ENCODE results near the gene CERS6.

Gene CERS6

GRCh38 chr2:168521053-168521741, 65.1 kb downstream of the CERS6 start:
- TF ChIP-seq CTCF (IDR thresholded peaks at IDR 0.05; ENCODE audit: low read depth, low read length) = no peak
- H3K4me3 ChIP-seq (ENCODE audit: low read depth, low read length) = no peak overlapping the region
- DNase-seq = no peak

GRCh38 chr2:168522446-168522845, 66.4 kb downstream of the CERS6 start:
- Histone ChIP-seq H3K36me3 (no peaks in the 10 kb centered on the region), H3K27me3 (ENCODE audit: insufficient read depth, low read depth, severe bottlenecking) (no peaks in the 10 kb centered on the region), H3K27ac (no peak overlapping the region), H3K4me3 (ENCODE audit: low read depth, low read length) (no peak overlapping the region), H3K9me3 (ENCODE audit: severe bottlenecking) (no peaks in the 10 kb centered on the region)
- TF ChIP-seq CTCF (IDR thresholded peaks at IDR 0.05; ENCODE audit: low read depth, low read length) = no peak
- no peak for DNase-seq

More at GRCh38 chr2:168521053-168521741, 65.1 kb downstream of the CERS6 start:
- H3K9me3 ChIP-seq (ENCODE audit: severe bottlenecking) = no peaks in the 10 kb centered on the region
- H3K27ac ChIP-seq = no peak overlapping the region
- no peaks in the 10 kb centered on the region for H3K36me3 ChIP-seq
- H3K27me3 ChIP-seq (ENCODE audit: insufficient read depth, low read depth, severe bottlenecking) = no peaks in the 10 kb centered on the region

GRCh38 chr2:168524005-168524404, 67.9 kb downstream of the CERS6 start:
- Histone ChIP-seq H3K36me3 (no peaks in the 10 kb centered on the region), H3K9me3 (ENCODE audit: severe bottlenecking) (no peaks in the 10 kb centered on the region), H3K27ac (no peak overlapping the region), H3K4me3 (ENCODE audit: low read depth, low read length) (no peak overlapping the region), H3K27me3 (ENCODE audit: insufficient read depth, low read depth, severe bottlenecking) (no peaks in the 10 kb centered on the region)
- no peak for TF ChIP-seq CTCF (IDR thresholded peaks at IDR 0.05; ENCODE audit: low read depth, low read length)
- DNase-seq = no peak

GRCh38 chr2:168525020-168525419, 68.9 kb downstream of the CERS6 start:
- no peak for DNase-seq
- H3K4me3 ChIP-seq (ENCODE audit: low read depth, low read length) = no peak overlapping the region
- no peak for TF ChIP-seq CTCF (IDR thresholded peaks at IDR 0.05; ENCODE audit: low read depth, low read length)
- H3K27me3 ChIP-seq (ENCODE audit: insufficient read depth, low read depth, severe bottlenecking) = no peaks in the 10 kb centered on the region
- H3K9me3 ChIP-seq (ENCODE audit: severe bottlenecking) = no peaks in the 10 kb centered on the region
- no peak overlapping the region for H3K27ac ChIP-seq
- H3K36me3 ChIP-seq = no peaks in the 10 kb centered on the region

- H3K27ac ChIP-seq = no peak overlapping the region
- no peaks in the 10 kb centered on the region for H3K27me3 ChIP-seq (ENCODE audit: insufficient read depth, low read depth, severe bottlenecking)
- no peaks in the 10 kb centered on the region for H3K9me3 ChIP-seq (ENCODE audit: severe bottlenecking)
- DNase-seq = no peak
- H3K36me3 ChIP-seq = no peaks in the 10 kb centered on the region
- no peak for TF ChIP-seq CTCF (IDR thresholded peaks at IDR 0.05; ENCODE audit: low read depth, low read length)
- no peak overlapping the region for H3K4me3 ChIP-seq (ENCODE audit: low read depth, low read length)
Measured at GRCh38 chr2:168525716-168526446, 69.8 kb downstream of the CERS6 start.
